GM19372 (cell line): ENCODE data around the gene VIPAS39.

Source experiments
- ATAC-seq: cut with Tn5 transposase; IDR thresholded peaks from one replicate; pipeline ENCODE4 v1.9.1; 2021; ENCODE audit warnings: mild to moderate bottlenecking, low read depth, moderate library complexity; ENCODE audit not compliant: unreplicated experiment

The VIPAS39 gene

GRCh38 chr14:77457522-77458248 is at the start of gene VIPAS39, which contains the start of gene AHSA1:
Gene VIPAS39, minus strand, starts transcription at chr14:77457601. Its CDS starts 3,499 bp downstream, at chr14:77454102.
Gene AHSA1, plus strand, starts transcription at chr14:77458093. Its CDS starts 97 bp downstream, at chr14:77458190.
- peak; percentile 89 for ATAC-seq

GRCh38 chr14:77505031-77505430 is 47.6 kb upstream of the VIPAS39 start:
- no peak for ATAC-seq

GRCh38 chr14:77503138-77503537 is 45.7 kb upstream of the VIPAS39 start:
- ATAC-seq, result no peak

GRCh38 chr14:77502109-77502782 is 44.8 kb upstream of the VIPAS39 start:
- ATAC-seq, result no peak

DNA sequence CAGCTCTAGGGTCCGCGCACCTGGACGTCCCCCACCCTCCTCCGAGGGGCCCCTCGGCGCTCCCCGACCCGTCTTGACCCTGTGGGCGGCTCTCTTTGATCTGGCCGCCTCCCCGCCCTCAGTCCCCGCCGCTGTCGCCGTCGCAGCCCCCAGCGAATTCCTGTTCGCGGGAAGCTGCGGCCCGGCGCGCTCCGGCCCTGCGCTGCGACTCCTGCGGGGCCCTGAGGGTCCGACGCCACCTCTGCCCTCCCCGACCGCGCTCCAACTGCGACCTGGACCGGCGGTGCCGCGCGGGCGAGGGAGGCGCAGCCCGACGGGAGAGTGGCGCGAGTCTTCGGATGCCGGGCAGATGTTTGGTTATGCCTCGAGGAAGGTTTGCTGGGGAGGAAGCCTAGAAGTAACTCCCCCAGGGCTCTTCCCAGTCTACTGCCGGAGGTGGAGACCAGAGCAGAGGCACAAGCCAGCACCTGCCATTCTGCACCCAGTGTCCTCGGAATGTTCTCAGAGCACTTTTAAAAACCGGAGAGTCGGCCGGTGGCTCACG is 41.7 kb upstream of the VIPAS39 start:
- ATAC-seq, result peak; percentile 33

DNA sequence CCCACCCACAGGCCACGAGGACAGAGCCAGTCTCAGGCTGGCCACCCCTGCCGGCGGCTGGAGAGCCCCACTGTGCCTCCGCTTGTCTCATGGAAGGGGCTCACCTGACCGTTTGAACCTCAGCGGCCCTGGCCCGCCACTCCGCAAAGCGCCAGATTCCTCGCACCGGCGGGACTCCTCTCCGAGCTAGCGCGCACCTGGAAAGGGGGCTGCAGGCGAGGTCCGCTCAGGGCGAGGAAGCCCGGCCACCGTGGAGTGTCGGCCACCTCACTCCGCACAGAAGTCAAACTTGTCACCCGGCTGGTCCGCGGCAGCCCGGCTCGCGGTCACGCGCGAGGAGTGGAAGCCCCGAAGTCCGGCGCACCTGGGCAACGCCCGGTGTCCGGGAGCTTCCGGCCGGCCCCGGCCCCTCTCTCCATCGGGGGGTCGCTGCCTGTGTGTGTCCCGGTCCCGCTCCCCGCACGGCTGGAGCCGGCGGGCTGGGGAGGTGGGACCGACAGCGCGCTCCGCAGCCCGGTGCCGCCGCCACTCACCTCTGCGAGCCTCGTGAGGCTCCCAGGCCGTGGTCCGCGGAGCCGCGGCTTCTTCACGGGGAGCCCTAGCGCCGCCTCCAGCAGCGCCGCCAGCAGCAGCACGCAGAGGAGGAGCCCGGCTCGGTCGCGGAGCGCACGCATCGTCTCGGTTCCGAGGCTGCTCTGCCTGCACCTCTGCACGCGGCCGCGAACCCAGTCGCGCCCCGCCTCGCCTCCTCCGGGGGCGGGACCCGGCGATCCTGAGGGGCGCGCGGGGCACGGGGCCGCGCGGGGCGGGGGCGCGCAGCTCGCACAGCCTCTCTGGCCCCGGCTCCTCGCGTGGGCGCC is 40.9 kb upstream of the VIPAS39 start, which contains the start of gene ISM2:
TSS of gene ISM2 (minus strand) at position 697 of the 860 bp plus-strand sequence. CDS start at position 674, 23 bp downstream.
- peak; percentile 58 for ATAC-seq

DNA sequence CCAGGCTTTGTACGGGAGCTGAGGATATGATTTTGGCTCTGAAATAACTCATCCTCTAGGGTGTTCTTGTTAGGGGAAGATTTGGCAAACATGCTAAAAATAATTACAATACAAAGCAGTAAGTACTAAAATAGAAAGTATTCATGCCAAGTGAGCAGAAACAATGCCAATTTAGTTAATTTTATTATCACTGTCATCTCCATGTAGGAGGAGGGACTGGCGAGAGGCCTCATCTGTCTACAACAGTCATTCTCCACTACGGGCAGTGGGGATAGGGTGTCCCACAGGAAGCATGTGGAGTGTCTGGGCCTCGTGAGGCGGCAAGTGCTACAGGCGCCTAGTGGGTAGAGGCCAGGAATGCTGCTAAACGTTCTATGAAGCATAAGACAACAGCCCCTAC is 37.9 kb upstream of the VIPAS39 start:
- ATAC-seq, result no peak

DNA sequence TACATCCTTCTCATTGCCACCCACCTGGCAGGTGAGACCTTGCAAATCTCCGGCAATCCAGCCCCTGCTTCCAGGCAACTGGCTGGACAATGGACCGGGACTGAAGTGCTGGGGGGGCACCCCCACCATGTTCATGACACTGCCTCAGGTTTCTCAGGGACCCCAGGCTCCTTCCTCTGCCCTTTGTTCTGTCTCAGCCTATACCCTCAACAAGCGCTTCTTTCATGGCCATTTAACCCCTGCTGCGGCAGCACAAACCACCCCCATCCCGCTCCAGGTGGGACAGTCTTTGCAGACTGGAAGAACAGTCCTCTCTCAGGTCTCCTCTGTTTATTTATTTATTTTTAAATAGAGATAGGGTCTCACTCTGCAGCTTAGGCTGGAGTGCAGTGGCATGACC is 33.7 kb upstream of the VIPAS39 start:
- no peak for ATAC-seq

DNA sequence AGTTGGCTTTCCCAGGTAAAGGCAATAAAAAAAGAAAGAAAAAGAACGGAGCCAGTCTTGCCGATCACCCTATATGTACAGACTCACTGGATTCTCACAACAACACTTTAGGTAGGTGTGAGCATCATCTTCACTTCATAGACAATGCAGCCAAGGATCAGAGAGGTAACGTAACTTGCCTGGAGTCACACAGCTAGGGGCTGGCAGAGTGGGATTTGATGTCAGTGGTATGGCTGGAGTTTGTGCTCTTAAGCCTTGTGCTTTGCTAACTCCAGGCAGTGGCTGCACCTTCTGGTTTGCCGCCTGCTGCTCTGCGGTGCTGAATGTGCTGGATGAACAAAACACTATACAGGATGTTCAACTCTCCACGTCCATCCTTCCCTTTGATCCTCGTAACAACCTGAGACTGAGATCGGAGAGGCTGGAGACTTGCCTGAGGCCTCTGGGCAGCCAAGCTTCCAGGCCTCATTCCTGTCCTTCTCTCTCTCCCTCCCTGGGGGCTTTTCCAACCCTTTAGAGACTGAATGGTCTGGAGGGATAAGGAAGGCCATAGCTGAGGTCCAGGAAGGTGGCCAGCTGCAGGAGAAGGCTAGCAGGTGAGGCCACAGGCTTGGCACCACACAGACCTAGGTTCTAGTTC is 33.1 kb upstream of the VIPAS39 start:
- no peak for ATAC-seq

GRCh38 chr14:77489041-77489440 is 31.6 kb upstream of the VIPAS39 start:
- ATAC-seq, result no peak

- no peak for ATAC-seq
These were observed 31.2 kb upstream of the VIPAS39 start for GRCh38 chr14:77488558-77488957.

DNA sequence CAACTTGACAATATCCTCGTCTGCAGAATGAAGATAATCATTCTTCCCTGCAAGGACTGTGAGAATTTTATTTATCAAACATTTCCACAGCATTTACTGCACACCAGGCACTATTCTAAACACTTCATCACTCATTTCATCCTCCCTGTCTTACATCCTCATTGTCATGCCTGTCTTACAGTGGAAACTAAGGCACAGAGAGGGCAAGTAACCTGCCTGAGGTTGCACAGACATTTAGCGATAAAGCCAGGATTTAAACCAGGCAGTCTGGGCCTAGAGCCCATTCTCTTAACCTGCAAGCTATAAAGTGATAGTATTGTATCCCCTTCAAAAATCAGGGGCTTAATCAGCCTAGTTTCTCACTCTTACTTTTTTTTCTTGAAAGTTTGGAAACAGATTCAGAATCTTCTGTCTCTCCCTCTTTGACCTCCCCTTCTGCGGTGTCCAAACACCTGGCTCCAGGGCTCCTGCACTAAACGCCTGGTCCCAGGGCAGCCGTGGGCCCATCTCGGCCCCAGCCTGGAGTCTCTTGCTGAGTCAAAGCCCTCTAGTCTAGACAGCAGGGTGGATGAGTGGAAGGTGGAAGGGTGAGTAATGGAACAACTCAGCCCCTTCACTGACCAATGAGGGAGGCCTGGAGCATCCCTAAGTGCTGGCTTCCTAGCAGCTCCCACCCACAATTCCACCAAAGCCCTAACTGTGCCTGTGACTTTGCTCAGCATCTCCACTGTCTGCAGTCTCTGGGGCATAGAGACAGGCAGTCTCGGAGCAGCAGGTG is 28.7 kb upstream of the VIPAS39 start:
- no peak for ATAC-seq

DNA sequence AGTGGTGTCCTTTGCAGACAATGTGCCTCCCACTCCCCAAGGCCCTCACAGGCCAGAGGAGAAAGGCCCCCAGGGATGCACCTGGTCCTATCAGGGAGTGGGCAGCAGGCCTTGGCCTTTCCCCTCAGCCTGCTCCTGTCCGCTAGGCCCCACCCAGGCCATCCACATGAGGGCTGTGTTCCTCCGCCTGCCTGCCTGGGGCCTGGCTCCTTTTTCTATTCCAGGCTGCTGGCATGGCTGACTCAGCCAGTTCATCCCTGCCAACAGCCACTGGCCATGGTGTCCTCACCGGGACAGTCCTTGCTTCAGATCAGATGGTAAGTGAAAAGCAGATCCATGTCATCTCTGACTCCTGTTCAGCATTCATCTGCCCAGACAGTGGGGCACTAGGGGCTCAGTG is 27.9 kb upstream of the VIPAS39 start:
- no peak for ATAC-seq

DNA sequence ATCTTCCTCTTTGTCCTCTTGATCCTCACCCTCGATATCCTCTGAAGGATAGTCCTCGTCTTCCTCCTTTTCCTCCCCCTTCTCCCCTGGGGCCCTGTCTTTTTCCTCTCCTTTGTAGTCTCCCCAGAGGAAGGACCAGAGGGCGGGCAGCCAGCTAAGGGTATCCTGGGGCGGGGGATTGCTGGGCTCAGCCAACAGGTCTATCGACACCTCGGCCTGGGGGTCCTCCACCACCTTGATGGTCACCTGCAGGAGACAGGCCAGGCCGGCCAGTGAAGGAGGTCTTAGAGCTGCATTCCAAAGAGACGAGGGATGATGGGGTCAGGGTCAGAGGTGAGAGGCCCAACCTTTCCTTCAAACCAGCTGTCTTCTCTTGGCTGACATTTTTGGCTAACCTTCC is 25.0 kb upstream of the VIPAS39 start:
- ATAC-seq, result no peak

GRCh38 chr14:77478796-77479195 is 21.4 kb upstream of the VIPAS39 start:
- peak; percentile 96 for ATAC-seq

DNA sequence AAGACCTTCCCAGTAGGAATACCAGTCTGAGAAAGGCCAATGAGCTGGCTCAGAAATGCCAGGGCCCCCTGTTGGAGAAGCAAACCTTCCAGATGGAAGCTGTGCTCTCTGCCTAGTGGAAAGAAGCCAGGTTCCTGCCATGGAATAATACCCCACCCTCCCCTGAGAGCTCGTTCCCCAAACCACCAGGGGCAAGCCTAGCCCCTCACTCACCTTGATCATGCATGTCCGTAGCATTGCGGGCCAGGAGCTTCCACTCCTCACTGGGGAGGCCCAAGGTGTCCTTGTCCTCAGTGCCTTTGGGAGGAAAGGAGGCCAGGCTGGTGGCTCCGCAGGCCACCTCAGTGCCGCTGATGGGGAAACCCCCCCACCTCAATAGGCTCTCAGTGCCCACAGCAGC is 20.6 kb upstream of the VIPAS39 start:
- no peak for ATAC-seq

GRCh38 chr14:77475432-77476115 is 18.2 kb upstream of the VIPAS39 start:
- no peak for ATAC-seq

- no peak for ATAC-seq
These were observed 17.2 kb upstream of the VIPAS39 start for GRCh38 chr14:77474479-77475177.
